HUES6 (cell line): ENCODE measurements around the gene ANGPTL1.
"Not testable (repeated sequence)": the region's sequence is repeated elsewhere in the genome, so short reads cannot be mapped to it uniquely, and the experiment has no call there.

Experiments used
- H3K27ac ChIP-seq: 2 replicates; pipeline ENCODE4 v1.7.0; 2013; ENCODE audit warnings: low read depth, mild to moderate bottlenecking, low read length, inconsistent platforms
- H3K27me3 ChIP-seq: 2 replicates; pipeline ENCODE4 v1.6.1; 2013; ENCODE audit warnings: low read length; ENCODE audit not compliant: control insufficient read depth, insufficient read depth
- H3K36me3 ChIP-seq: 2 replicates; pipeline ENCODE4 v1.6.1; 2013; ENCODE audit warnings: low read length; ENCODE audit not compliant: control insufficient read depth, insufficient read depth
- H3K4me1 ChIP-seq: 2 replicates; pipeline ENCODE4 v1.6.1; 2013; ENCODE audit warnings: low read length; ENCODE audit not compliant: control insufficient read depth, insufficient read depth
- H3K4me3 ChIP-seq: 2 replicates; pipeline ENCODE4 v1.5.1; 2013; ENCODE audit warnings: low read depth, low read length
- H3K9ac ChIP-seq: one replicate; pipeline ENCODE4 v1.6.1; 2013; ENCODE audit warnings: mild to moderate bottlenecking, low read length
- H3K9me3 ChIP-seq: 2 replicates; pipeline ENCODE4 v1.6.1; 2013; ENCODE audit warnings: low read depth, low read length; ENCODE audit not compliant: control insufficient read depth, insufficient read depth

Gene ANGPTL1

DNA sequence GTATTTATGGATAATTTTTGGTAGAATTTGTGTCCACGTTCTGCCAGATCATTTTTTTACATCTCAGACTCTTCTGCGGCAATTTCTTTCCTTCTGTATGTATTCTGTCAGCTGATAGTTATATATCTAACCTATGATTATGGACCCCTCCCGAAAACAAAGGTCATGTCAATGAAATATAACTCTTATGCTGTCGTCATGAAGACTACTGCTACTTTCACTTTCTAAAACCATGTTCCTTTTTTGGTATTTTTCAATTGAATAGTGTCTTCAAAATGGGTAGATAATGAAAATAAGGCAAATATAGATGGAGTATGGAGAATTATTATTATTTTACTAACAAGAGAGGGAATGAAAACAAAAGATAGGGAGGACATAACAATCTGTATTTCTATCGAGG lies 3.2 kb downstream of the ANGPTL1 start:
- no peak overlapping the region for H3K27ac ChIP-seq
- peaks cover 3% of the 10 kb centered on the region; the same call in 1 of the 2 replicates for H3K36me3 ChIP-seq
- no peaks in the 10 kb centered on the region for H3K9me3 ChIP-seq
- no peak overlapping the region for H3K9ac ChIP-seq
- no peak overlapping the region for H3K4me3 ChIP-seq
- no peaks in the 10 kb centered on the region for H3K27me3 ChIP-seq
- H3K4me1 ChIP-seq, result peaks cover 33% of the 10 kb centered on the region

GRCh38 chr1:178864326-178864725 lies 6.6 kb downstream of the ANGPTL1 start:
- Histone ChIP-seq H3K9me3 (no peaks in the 10 kb centered on the region), H3K4me1 (peaks cover 12% of the 10 kb centered on the region), H3K36me3 (peaks cover 3% of the 10 kb centered on the region; the same call in 1 of the 2 replicates), H3K27ac (no peak overlapping the region), H3K9ac (no peak overlapping the region), H3K4me3 (no peak overlapping the region), H3K27me3 (no peaks in the 10 kb centered on the region)

- Histone ChIP-seq H3K4me3 (no peak overlapping the region), H3K9ac (no peak overlapping the region), H3K27ac (no peak overlapping the region), H3K4me1 (no peaks in the 10 kb centered on the region), H3K9me3 (no peaks in the 10 kb centered on the region), H3K36me3 (peaks cover 3% of the 10 kb centered on the region; the same call in 1 of the 2 replicates), H3K27me3 (no peaks in the 10 kb centered on the region)
Measured at GRCh38 chr1:178862864-178863263, 8.0 kb downstream of the ANGPTL1 start.

- Histone ChIP-seq H3K36me3 (peaks cover 3% of the 10 kb centered on the region; the same call in 1 of the 2 replicates), H3K27me3 (no peaks in the 10 kb centered on the region), H3K4me3 (no peak overlapping the region), H3K4me1 (no peaks in the 10 kb centered on the region), H3K9me3 (no peaks in the 10 kb centered on the region), H3K27ac (no peak overlapping the region), H3K9ac (no peak overlapping the region)
Measured at GRCh38 chr1:178862416-178862815, 8.5 kb downstream of the ANGPTL1 start.

GRCh38 chr1:178857126-178857525 lies 13.8 kb downstream of the ANGPTL1 start:
- H3K9me3 ChIP-seq, result no peaks in the 10 kb centered on the region
- no peak overlapping the region for H3K9ac ChIP-seq
- no peaks in the 10 kb centered on the region for H3K4me1 ChIP-seq
- H3K4me3 ChIP-seq, result no peak overlapping the region
- no peaks in the 10 kb centered on the region for H3K36me3 ChIP-seq
- no peaks in the 10 kb centered on the region for H3K27me3 ChIP-seq
- H3K27ac ChIP-seq, result no peak overlapping the region

DNA sequence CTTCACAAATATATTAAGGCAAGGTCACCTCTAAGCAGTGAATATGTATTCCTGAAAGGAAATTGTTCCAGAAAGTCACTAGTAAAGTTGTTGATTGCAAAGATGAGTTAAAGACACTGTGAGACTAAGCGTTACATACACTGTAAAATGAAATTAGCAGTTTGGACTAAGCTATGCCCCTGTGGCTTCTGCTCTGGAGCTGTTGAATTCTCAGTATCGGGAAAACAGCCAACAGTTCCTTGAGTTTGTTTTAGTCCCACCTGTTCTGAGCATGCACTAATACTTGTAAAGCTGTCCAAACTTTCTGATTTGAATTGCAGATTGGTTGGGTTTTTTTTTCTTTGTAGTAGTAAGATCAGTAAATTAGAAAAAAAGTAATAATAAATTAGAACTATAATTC lies 21.0 kb downstream of the ANGPTL1 start:
- H3K36me3 ChIP-seq, result no peaks in the 10 kb centered on the region
- no peak overlapping the region for H3K9ac ChIP-seq
- H3K4me3 ChIP-seq, result no peak overlapping the region
- no peak overlapping the region for H3K27ac ChIP-seq
- H3K27me3 ChIP-seq, result no peaks in the 10 kb centered on the region
- no peaks in the 10 kb centered on the region for H3K9me3 ChIP-seq
- no peaks in the 10 kb centered on the region for H3K4me1 ChIP-seq

GRCh38 chr1:178847919-178848318 lies 23.0 kb downstream of the ANGPTL1 start:
- not testable (repeated sequence) for H3K4me3 ChIP-seq, H3K27ac ChIP-seq, H3K9ac ChIP-seq, H3K27me3 ChIP-seq, H3K36me3 ChIP-seq, H3K9me3 ChIP-seq, H3K4me1 ChIP-seq

- no peak overlapping the region for H3K4me3 ChIP-seq
- no peak overlapping the region for H3K27ac ChIP-seq
- H3K9ac ChIP-seq, result no peak overlapping the region
- H3K27me3 ChIP-seq, result no peaks in the 10 kb centered on the region
- H3K4me1 ChIP-seq, result no peaks in the 10 kb centered on the region
- no peaks in the 10 kb centered on the region for H3K9me3 ChIP-seq
- H3K36me3 ChIP-seq, result no peaks in the 10 kb centered on the region
Measured at GRCh38 chr1:178847396-178847849, 23.5 kb downstream of the ANGPTL1 start.

GRCh38 chr1:178846306-178846705 lies 24.6 kb downstream of the ANGPTL1 start:
- no peaks in the 10 kb centered on the region for H3K9me3 ChIP-seq

DNA sequence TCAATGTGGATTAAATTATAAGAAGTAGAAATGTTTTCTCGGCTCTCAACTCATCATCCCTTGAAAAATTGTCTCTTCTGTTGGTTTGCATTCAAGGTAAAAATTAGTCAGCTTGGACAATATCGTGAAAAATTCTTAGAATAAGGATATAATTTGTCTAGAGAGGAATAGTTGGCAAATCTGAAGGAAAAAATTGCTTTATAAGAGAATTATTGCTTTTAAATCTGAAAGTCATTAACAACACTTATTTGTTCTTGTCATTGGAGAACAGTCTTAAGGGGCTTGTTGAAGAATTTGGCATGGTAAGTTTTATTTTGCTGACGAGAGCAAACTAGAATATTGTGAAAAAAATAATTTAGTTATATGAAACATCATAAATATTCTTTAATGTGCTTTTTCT lies 26.4 kb downstream of the ANGPTL1 start:
- Histone ChIP-seq H3K9me3 (no peaks in the 10 kb centered on the region), H3K36me3 (no peaks in the 10 kb centered on the region), H3K4me1 (no peaks in the 10 kb centered on the region), H3K9ac (no peak overlapping the region), H3K27me3 (no peaks in the 10 kb centered on the region), H3K4me3 (no peak overlapping the region), H3K27ac (no peak overlapping the region)

More at GRCh38 chr1:178846306-178846705, 24.6 kb downstream of the ANGPTL1 start:
- H3K9ac ChIP-seq, result no peak overlapping the region
- no peaks in the 10 kb centered on the region for H3K27me3 ChIP-seq
- no peak overlapping the region for H3K4me3 ChIP-seq
- H3K4me1 ChIP-seq, result no peaks in the 10 kb centered on the region
- no peak overlapping the region for H3K27ac ChIP-seq
- no peaks in the 10 kb centered on the region for H3K36me3 ChIP-seq

DNA sequence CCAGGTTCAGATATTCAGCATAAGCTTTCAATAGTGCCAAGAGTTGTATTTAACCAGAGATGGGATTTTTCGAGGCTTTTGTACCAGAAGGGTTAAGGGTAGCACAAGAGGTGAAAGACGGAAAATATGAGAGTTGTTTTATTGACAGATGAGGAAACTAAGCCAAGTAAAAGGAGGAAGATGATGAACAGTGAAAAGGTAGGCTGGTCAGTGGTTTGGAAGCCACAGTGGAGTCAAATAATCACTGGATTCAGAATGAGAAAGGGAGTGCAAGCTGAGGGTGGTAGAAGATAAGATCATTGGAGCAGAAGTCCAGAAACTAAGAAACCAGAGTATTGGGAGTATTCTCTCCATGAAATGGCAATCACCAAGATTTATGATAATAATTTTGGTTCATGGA lies 45.7 kb downstream of the ANGPTL1 start:
- no peak overlapping the region for H3K4me3 ChIP-seq
- peaks cover 5% of the 10 kb centered on the region for H3K9me3 ChIP-seq
- H3K36me3 ChIP-seq, result peaks cover 2% of the 10 kb centered on the region; the same call in 1 of the 2 replicates
- H3K4me1 ChIP-seq, result no peaks in the 10 kb centered on the region
- no peaks in the 10 kb centered on the region for H3K27me3 ChIP-seq
- H3K27ac ChIP-seq, result no peak overlapping the region
- no peak overlapping the region for H3K9ac ChIP-seq
